ENCODE data around the gene MOGAT2. TPM values are rescaled to one million over a fixed set of nuclear protein-coding genes. Genes with fewer than 3 reads are reported as not detected.

The MOGAT2 gene
- total and polyA plus RNA-seq, 2 of the 13 experiments (the other 11 are each of a cell fraction or from before 2014, with no cell fraction given), result 27.2 to 27.8 TPM

- peak; percentile 43 for TF ChIP-seq ZNF609 (CRISPR knock-in tag; IDR thresholded peaks at IDR 0.05; ENCODE audit: borderline replicate concordance)
- TF ChIP-seq TFE3 (CRISPR knock-in tag; IDR thresholded peaks at IDR 0.05), result no peak
- 0 out of 2 replicates have a peak, but pooled peaks have one; percentile 26 for TF ChIP-seq GMEB2 (CRISPR knock-in tag; IDR thresholded peaks at IDR 0.05; ENCODE audit: low read depth)
- peak; percentile 78 for TF ChIP-seq ZBED4 (CRISPR knock-in tag; IDR thresholded peaks at IDR 0.05; ENCODE audit: borderline replicate concordance)
- TF ChIP-seq HIC2 (CRISPR knock-in tag; IDR thresholded peaks at IDR 0.05; ENCODE audit: low read depth), result peak; percentile 26; the same call in 1 of the 2 replicates
- TF ChIP-seq ATF1 (CRISPR knock-in tag; IDR thresholded peaks at IDR 0.05), result no peak
- no peak; the same call in 1 of the 2 replicates for TF ChIP-seq WIZ (CRISPR knock-in tag; IDR thresholded peaks at IDR 0.05)
- 0 out of 2 replicates have a peak, but pooled peaks have one; percentile 14 for TF ChIP-seq ZNF3 (CRISPR knock-in tag; IDR thresholded peaks at IDR 0.05)
- 0 out of 2 replicates have a peak, but pooled peaks have one; percentile 36 for TF ChIP-seq ARHGAP35 (CRISPR knock-in tag; IDR thresholded peaks at IDR 0.05; ENCODE audit: borderline replicate concordance)
- 0 out of 2 replicates have a peak, but pooled peaks have one; percentile 64 for TF ChIP-seq ZNF414 (CRISPR knock-in tag; IDR thresholded peaks at IDR 0.05)
- TF ChIP-seq ATF7 (IDR thresholded peaks at IDR 0.05), result peak; percentile 82
- TF ChIP-seq ATF7 (CRISPR knock-in tag; IDR thresholded peaks at IDR 0.05), result no peak
These were observed 50.7 kb downstream of the MOGAT2 start, which contains the start of gene DGAT2 (continued) for GRCh38 chr11:75768112-75768908.
